Neutrophil (primary cell): ENCODE data around the gene DNAJB13.

ENCODE experiments used
- H3K27ac ChIP-seq: fragments of 200-600 bp; sonication (generic); 2 replicates; pipeline ENCODE4 v1.5.1; 2016; ENCODE audit warnings: mild to moderate bottlenecking, moderate library complexity
- H3K27me3 ChIP-seq: fragments of 200-600 bp; sonication (generic); 2 replicates; pipeline ENCODE4 v1.6.0; 2016; ENCODE audit warnings: mild to moderate bottlenecking
- H3K36me3 ChIP-seq: fragments of 200-600 bp; sonication (generic); 2 replicates; pipeline ENCODE4 v1.5.1; 2017
- H3K4me1 ChIP-seq, 2 experiments: fragments of 200-600 bp in 1 of 2; sonication (generic) in 1 of 2; 1 replicate in 1 of 2; 2 replicates in 1 of 2; pipeline versions ENCODE4 v1.5.1 to v1.6.1; 2013 to 2016; ENCODE audit warnings: low read depth in 1 of 2, low read length in 1 of 2, mild to moderate bottlenecking in 1 of 2, moderate library complexity in 1 of 2; ENCODE audit not compliant: control insufficient read depth in 1 of 2, insufficient read depth in 1 of 2
- H3K4me3 ChIP-seq, 2 experiments: fragments of 200-600 bp in 1 of 2; sonication (generic) in 1 of 2; 1 replicate in 1 of 2; 2 replicates in 1 of 2; pipeline ENCODE4 v1.5.1; 2013 to 2016; ENCODE audit warnings: low read depth in 1 of 2, low read length in 1 of 2, mild to moderate bottlenecking in 1 of 2, moderate library complexity in 1 of 2
- H3K9me3 ChIP-seq: fragments of 200-600 bp; sonication (generic); 2 replicates; pipeline ENCODE4 v1.5.1; 2016
- CTCF ChIP-seq: fragments of 200-600 bp; sonication (generic); IDR thresholded peaks from 2 replicates; pipeline ENCODE4 v1.5.1; 2016; ENCODE audit warnings: antibody characterized with exemption

The DNAJB13 gene

GRCh38 chr11:73980001-73980961 lies 29.5 kb downstream of the DNAJB13 start:
- peaks cover 49 to 52% of the 10 kb centered on the region in 2 experiments for H3K4me1 ChIP-seq
- H3K27ac ChIP-seq: peak overlapping the region; percentile 87
- no peak for TF ChIP-seq CTCF
- peaks cover 43% of the 10 kb centered on the region for H3K36me3 ChIP-seq
- H3K9me3 ChIP-seq: no peaks in the 10 kb centered on the region
- H3K27me3 ChIP-seq: no peaks in the 10 kb centered on the region
- H3K4me3 ChIP-seq: peak overlapping the region; percentile 66 to 89

- peak overlapping the region; percentile 87 for H3K27ac ChIP-seq
- peak overlapping the region; percentile 66 to 89 for H3K4me3 ChIP-seq
- TF ChIP-seq CTCF: no peak
Measured at GRCh38 chr11:73981051-73981805, 30.4 kb downstream of the DNAJB13 start.

GRCh38 chr11:73982595-73982989 lies 31.8 kb downstream of the DNAJB13 start, which contains the start of gene UCP2:
UCP2 (minus strand) TSS chr11:73982843; CDS start chr11:73978378, 4,465 bp downstream.
- Histone ChIP-seq H3K27me3 (no peaks in the 10 kb centered on the region), H3K27ac (peak within 1 kb of the TSS; percentile 87), H3K4me1 (peaks cover 49 to 52% of the 10 kb centered on the region in 2 experiments), H3K36me3 (peaks cover 20% of the 10 kb centered on the region), H3K9me3 (no peaks in the 10 kb centered on the region), H3K4me3 (peak within 1 kb of the TSS; percentile 66 to 89)
- TF ChIP-seq CTCF: no peak

More at GRCh38 chr11:73981051-73981805, 30.4 kb downstream of the DNAJB13 start:
- Histone ChIP-seq H3K9me3 (no peaks in the 10 kb centered on the region), H3K36me3 (peaks cover 34% of the 10 kb centered on the region), H3K27me3 (no peaks in the 10 kb centered on the region), H3K4me1 (peaks cover 49 to 52% of the 10 kb centered on the region in 2 experiments)

- Histone ChIP-seq H3K4me3 (peak overlapping the region; percentile 66 to 89), H3K4me1 (peaks cover 49 to 52% of the 10 kb centered on the region in 2 experiments)
Measured at GRCh38 chr11:73982990-73983740, 32.3 kb downstream of the DNAJB13 start.

More at GRCh38 chr11:73982990-73983740, 32.3 kb downstream of the DNAJB13 start:
- H3K36me3 ChIP-seq: peaks cover 14% of the 10 kb centered on the region
- H3K27me3 ChIP-seq: no peaks in the 10 kb centered on the region
- H3K9me3 ChIP-seq: no peaks in the 10 kb centered on the region
- H3K27ac ChIP-seq: peak overlapping the region; percentile 87
- TF ChIP-seq CTCF: peak; percentile 48
